Fibroblast of lung (primary cell): ENCODE measurements around the gene ACACB. TPM values are rescaled to one million over a fixed set of nuclear protein-coding genes. Genes with fewer than 3 reads are reported as not detected.

Experiments
- DNase-seq, 2 donors: peaks; one replicate each; pipeline versions ENCODE4 v3.0.0 to v3.0.0-alpha.2; 2010; ENCODE audit warnings: low read depth in 2 of 2
- H2AFZ ChIP-seq: 2 replicates; pipeline ENCODE4 v1.5.1; 2012; ENCODE audit warnings: low read length, control low read depth, inconsistent platforms
- H3K27ac ChIP-seq: 2 replicates; pipeline ENCODE4 v1.5.1; 2011; ENCODE audit warnings: low read length, control low read depth; ENCODE audit not compliant: insufficient read depth
- H3K27me3 ChIP-seq: 2 replicates; pipeline ENCODE4 v1.5.1; 2011; ENCODE audit warnings: mild to moderate bottlenecking, low read length; ENCODE audit not compliant: control insufficient read depth, insufficient read depth
- H3K36me3 ChIP-seq: 2 replicates; pipeline ENCODE4 v1.5.1; 2011; ENCODE audit warnings: low read length; ENCODE audit not compliant: control insufficient read depth, insufficient read depth
- H3K4me1 ChIP-seq: 2 replicates; pipeline ENCODE4 v1.5.1; 2011; ENCODE audit warnings: low read length; ENCODE audit not compliant: control insufficient read depth, insufficient read depth; ENCODE audit errors: extremely low read depth
- H3K4me2 ChIP-seq: 2 replicates; pipeline ENCODE4 v1.5.1; 2011; ENCODE audit warnings: low read length, control low read depth; ENCODE audit not compliant: insufficient read depth; ENCODE audit errors: extremely low read depth
- H3K4me3 ChIP-seq, 4 experiments: fragments of 200-600 bp in 1 of 4; sonication (generic) in 1 of 4; replicated peaks in 1 of 4; 2 replicates each; pipeline ENCODE4 v1.5.1; 2011 to 2016; ENCODE audit warnings: low read length in 4 of 4, low read depth in 3 of 4, mild to moderate bottlenecking in 3 of 4, control low read depth in 2 of 4, inconsistent platforms in 1 of 4, mixed read lengths in 1 of 4; ENCODE audit not compliant: insufficient read depth in 1 of 4; ENCODE audit errors: control extremely low read depth in 1 of 4
- H3K79me2 ChIP-seq: 2 replicates; pipeline ENCODE4 v1.5.1; 2012; ENCODE audit warnings: mild to moderate bottlenecking, low read length, inconsistent platforms; ENCODE audit not compliant: control insufficient read depth, insufficient read depth
- H3K9ac ChIP-seq: 2 replicates; pipeline ENCODE4 v1.5.1; 2011; ENCODE audit warnings: mild to moderate bottlenecking, low read length, control low read depth; ENCODE audit not compliant: insufficient read depth
- H3K9me3 ChIP-seq: 2 replicates; pipeline ENCODE4 v1.5.1; 2012; ENCODE audit warnings: low read depth, low read length; ENCODE audit not compliant: control insufficient read depth, insufficient read depth
- H4K20me1 ChIP-seq: 2 replicates; pipeline ENCODE4 v1.5.1; 2011; ENCODE audit warnings: low read length; ENCODE audit not compliant: control insufficient read depth, insufficient read depth; ENCODE audit errors: extremely low read depth
- EZH2 ChIP-seq: IDR thresholded peaks from 2 replicates; pipeline ENCODE4 v1.5.1; 2012; ENCODE audit warnings: low read length, control low read depth, mild to moderate bottlenecking; ENCODE audit errors: missing control alignments
- polyA plus RNA-seq, 2 donors: library from polyadenylated mRNA; depleted of rRNA in 1 of 2; stranded (reverse) in 1 of 2; unstranded in 1 of 2; fragments of >200 nt; gene quantifications; 2 replicates each; pipeline ENCODE4 v1.2.1, GENCODE V29; 2011 to 2012; ENCODE audit warnings: missing spikeins in 1 of 2
- total RNA-seq: library from RNA; depleted of rRNA; stranded (reverse); fragments of >200 nt; gene quantifications from 2 replicates; pipeline ENCODE4 v1.2.1, GENCODE V29; 2014
- TF ChIP-seq, protein P1 (sequence below), 2 donors: IDR thresholded peaks in 1 of 2; conservative IDR thresholded peaks in 1 of 2; 1 replicate in 1 of 2; 2 replicates in 1 of 2; pipeline ENCODE4 v1.5.1; 2011 to 2012; ENCODE audit warnings: low read length in 2 of 2, control low read depth in 1 of 2, inconsistent platforms in 1 of 2, low read depth in 1 of 2, mild to moderate bottlenecking in 1 of 2

Gene ACACB
- total and polyA plus RNA-seq, 2 donors (not counting 1 experiment from before 2014, with no cell fraction given), result 1.5 to 9.1 TPM

DNA sequence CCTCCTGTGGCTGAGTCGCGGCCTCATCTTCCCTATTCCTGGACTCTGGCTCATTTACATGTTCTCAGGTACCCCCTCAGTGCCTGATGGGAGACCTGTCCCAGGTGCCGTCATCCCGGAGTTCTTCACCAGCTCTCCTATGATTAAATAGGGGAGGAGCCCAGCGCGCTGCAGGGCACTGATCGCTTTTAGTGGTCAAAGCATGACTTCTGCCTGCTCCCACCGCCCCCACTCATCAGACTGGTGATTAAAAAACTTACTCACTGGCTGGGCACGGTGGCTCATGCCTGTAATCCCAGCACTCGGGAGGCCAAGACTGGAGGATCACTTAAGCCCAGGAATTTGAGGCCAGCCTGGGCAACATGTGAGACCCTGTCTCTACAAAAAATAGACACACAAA, 106.8 kb downstream of the ACACB start:
- TF ChIP-seq, protein P1, sequence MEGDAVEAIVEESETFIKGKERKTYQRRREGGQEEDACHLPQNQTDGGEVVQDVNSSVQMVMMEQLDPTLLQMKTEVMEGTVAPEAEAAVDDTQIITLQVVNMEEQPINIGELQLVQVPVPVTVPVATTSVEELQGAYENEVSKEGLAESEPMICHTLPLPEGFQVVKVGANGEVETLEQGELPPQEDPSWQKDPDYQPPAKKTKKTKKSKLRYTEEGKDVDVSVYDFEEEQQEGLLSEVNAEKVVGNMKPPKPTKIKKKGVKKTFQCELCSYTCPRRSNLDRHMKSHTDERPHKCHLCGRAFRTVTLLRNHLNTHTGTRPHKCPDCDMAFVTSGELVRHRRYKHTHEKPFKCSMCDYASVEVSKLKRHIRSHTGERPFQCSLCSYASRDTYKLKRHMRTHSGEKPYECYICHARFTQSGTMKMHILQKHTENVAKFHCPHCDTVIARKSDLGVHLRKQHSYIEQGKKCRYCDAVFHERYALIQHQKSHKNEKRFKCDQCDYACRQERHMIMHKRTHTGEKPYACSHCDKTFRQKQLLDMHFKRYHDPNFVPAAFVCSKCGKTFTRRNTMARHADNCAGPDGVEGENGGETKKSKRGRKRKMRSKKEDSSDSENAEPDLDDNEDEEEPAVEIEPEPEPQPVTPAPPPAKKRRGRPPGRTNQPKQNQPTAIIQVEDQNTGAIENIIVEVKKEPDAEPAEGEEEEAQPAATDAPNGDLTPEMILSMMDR (conservative IDR thresholded peaks at IDR 0.05 in 1 of 2, IDR thresholded peaks at IDR 0.05 in 1 of 2; ENCODE audit: low read depth in 1 of 2, low read length in 2 of 2), result no peak
- TF ChIP-seq EZH2, result no peak
- no peak for DNase-seq

DNA sequence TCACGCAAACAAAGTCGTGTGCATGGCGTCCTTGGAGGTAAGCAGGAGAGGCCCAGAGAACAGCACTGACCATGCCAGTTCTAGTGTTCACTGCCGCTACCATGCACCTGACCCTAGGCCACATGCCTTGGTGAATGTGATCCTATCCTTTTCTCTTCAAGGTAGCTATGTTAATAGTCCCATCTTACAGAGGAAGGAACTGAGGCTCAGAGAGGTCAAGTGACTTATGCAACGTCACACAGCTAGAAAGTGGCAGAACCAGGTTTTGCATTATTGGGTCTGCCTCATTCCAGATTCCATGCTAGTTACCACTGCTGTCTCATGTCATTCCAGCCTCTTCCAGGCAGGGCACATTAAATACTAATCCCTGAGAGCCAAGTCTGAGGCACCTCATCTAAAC, 107.5 kb downstream of the ACACB start:
- H3K36me3 ChIP-seq, result no peaks in the 10 kb centered on the region
- H3K27ac ChIP-seq, result no peak overlapping the region
- no peak overlapping the region for H3K4me2 ChIP-seq
- no peak for DNase-seq
- H4K20me1 ChIP-seq, result no peaks in the 10 kb centered on the region
- H3K4me3 ChIP-seq, result no peak overlapping the region
- H2AFZ ChIP-seq, result no peak overlapping the region
- no peaks in the 10 kb centered on the region for H3K4me1 ChIP-seq
- H3K27me3 ChIP-seq, result no peaks in the 10 kb centered on the region
- no peaks in the 10 kb centered on the region for H3K9me3 ChIP-seq
- H3K79me2 ChIP-seq, result no peaks in the 10 kb centered on the region
- H3K9ac ChIP-seq, result no peak overlapping the region
- TF ChIP-seq, protein P1 (conservative IDR thresholded peaks at IDR 0.05 in 1 of 2, IDR thresholded peaks at IDR 0.05 in 1 of 2; ENCODE audit: low read depth in 1 of 2, low read length in 2 of 2), result no peak
- no peak for TF ChIP-seq EZH2

More for the DNA sequence above, 106.8 kb downstream of the ACACB start:
- no peak overlapping the region for H3K4me3 ChIP-seq
- H3K9ac ChIP-seq, result no peak overlapping the region
- H3K79me2 ChIP-seq, result no peaks in the 10 kb centered on the region
- H3K4me1 ChIP-seq, result no peaks in the 10 kb centered on the region
- no peaks in the 10 kb centered on the region for H4K20me1 ChIP-seq
- no peak overlapping the region for H3K4me2 ChIP-seq
- H2AFZ ChIP-seq, result no peak overlapping the region
- H3K27me3 ChIP-seq, result no peaks in the 10 kb centered on the region
- H3K27ac ChIP-seq, result no peak overlapping the region
- H3K9me3 ChIP-seq, result no peaks in the 10 kb centered on the region
- no peaks in the 10 kb centered on the region for H3K36me3 ChIP-seq

DNA sequence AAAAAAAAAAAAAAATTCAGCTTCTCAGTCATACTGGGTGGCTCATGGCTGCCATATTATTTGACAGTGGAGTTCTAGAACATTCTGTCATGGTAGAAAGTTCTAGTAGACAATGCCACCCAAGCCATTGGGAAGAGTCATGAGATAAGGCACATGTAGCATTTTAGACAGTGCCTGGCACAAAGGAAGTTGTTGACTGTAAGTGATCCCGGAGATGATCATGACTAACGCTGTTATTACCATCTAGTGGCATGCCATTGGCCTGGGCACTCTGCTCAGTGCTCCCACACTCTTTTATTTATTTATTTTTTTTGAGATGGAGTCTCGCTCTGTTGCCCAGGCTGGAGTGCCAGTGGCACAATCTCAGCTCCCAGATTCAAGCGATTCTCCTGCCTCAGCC, 112.3 kb downstream of the ACACB start:
- no peaks in the 10 kb centered on the region for H3K79me2 ChIP-seq
- no peaks in the 10 kb centered on the region for H4K20me1 ChIP-seq
- no peak overlapping the region for H2AFZ ChIP-seq
- H3K36me3 ChIP-seq, result no peaks in the 10 kb centered on the region
- TF ChIP-seq, protein P1 (conservative IDR thresholded peaks at IDR 0.05 in 1 of 2, IDR thresholded peaks at IDR 0.05 in 1 of 2; ENCODE audit: low read depth in 1 of 2, low read length in 2 of 2), result no peak
- TF ChIP-seq EZH2, result no peak
- no peak overlapping the region for H3K27ac ChIP-seq
- no peaks in the 10 kb centered on the region for H3K9me3 ChIP-seq
- no peaks in the 10 kb centered on the region for H3K4me1 ChIP-seq
- no peak overlapping the region for H3K4me2 ChIP-seq
- no peaks in the 10 kb centered on the region for H3K27me3 ChIP-seq
- no peak overlapping the region for H3K9ac ChIP-seq
- DNase-seq, result no peak
- no peak overlapping the region for H3K4me3 ChIP-seq
